Stimulated activated CD8-positive, alpha-beta memory T cell treated with anti-CD3 and anti-CD28 coated beads, Interleukin-7, amount 100 ng/mL, for 24 hours (primary cell): ENCODE data around the gene BIRC2.
"Not testable (repeated sequence)": the region's sequence is repeated elsewhere in the genome, so short reads cannot be mapped to it uniquely, and the experiment has no call there.

Experiments used
- DNase-seq: peaks from one replicate; pipeline ENCODE4 v3.0.0-alpha.2; 2020; ENCODE audit warnings: low read depth

Gene BIRC2

DNA sequence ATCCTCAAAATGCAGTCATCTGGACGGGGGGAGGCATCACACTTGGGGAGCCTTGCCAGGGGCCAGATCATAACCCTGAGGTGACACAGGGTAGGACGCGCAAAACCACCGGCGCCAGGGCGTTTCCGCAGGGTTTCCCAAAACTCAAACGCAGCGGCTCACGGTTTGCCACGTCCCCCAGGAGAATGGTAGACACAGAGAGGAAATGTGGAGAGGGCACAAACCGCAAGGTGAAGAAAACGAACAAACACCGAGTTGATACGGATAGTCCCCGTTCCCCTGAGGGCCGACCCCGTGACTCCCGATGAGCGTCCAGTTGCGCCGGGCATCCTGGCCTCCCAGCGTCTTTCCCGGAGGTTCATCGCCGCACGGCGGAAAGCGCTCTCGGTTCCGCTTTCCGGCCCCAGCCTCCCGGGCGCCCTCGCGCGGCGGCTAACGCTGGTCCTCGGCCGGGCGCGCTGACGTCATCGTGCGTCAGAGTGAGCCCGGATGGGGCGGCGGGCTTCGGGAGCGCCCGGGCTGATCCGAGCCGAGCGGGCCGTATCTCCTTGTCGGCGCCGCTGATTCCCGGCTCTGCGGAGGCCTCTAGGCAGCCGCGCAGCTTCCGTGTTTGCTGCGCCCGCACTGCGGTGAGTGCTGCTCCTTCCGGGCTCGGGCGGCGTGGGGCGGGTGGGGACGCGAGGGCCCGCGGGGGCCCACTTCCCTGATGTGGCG, at the start of gene BIRC2:
Gene BIRC2, plus strand, starts transcription at position 467 of the 714 bp plus-strand sequence. CDS start 2,641 bp downstream, outside the sequence.
- DNase-seq = peak; percentile 83

- not testable (repeated sequence) for DNase-seq
These were observed 46.2 kb upstream of the BIRC2 start for GRCh38 chr11:102300837-102301236.

DNA sequence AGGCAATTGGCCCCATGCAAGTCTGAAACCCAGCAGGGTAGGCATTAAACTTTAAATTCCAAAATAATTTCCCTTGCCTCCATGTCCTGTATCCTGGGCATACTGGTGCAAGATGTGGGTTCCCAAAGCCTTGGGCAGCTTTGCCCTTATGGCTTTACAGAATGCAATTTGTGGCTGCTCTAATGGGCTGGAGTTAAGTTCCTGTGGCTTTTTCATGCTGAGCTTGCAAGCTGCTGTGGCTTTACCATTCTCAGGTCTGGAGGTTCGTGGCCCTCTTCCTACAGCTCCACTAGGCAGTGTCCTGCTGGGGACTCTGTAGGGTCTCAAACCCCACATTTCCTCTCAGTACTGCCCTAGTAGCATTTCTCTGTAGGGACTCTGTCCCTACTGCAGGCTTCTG, 44.8 kb upstream of the BIRC2 start:
- DNase-seq = no peak

DNA sequence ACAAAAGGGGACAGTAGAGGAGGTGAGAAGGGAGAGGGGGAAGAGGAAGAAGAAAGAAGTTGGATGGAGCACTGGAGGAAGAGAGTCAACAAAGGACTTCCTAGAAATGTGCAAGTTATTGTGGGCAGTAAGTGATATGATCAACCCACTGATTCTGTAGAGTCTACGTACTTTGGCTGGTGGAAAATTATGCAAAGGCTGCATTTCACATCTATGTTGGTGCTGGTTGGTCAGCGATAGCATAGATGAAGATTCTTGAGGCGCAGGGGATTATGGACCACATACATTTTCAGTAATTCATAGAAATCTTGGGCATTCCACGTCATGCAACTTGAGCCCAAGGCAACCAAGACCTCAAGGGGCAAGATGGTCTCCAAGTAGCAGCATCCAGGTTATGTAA, 42.3 kb upstream of the BIRC2 start:
- DNase-seq = no peak

GRCh38 chr11:102305352-102306047, 41.5 kb upstream of the BIRC2 start:
- DNase-seq = no peak

DNA sequence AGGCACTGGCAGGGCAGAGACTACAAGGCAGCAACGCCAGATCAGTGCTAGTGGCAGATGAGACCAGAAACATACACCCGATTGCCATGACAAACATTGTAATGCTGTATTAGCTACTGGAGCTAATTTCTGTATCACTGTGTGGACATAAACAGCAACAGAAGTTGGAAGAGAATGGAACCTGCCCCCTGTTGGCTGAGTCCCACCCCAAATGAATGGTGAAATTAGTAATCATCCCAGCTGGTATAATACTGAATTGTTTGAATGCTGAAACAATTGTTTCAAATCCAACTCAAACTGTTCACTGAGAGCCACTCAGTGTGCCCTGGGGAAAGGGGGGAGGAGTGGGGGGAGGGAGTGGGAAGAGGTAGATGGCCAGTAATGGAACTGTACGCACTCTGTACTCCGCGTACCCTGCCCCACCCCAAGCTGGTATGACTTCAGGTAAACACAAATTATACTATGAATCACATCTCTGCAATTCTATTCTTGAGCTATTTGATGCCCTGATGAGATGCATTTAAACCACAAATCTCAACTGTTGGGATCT, 40.9 kb upstream of the BIRC2 start:
- DNase-seq = no peak

GRCh38 chr11:102306817-102307726, 39.9 kb upstream of the BIRC2 start:
- DNase-seq = no peak

DNA sequence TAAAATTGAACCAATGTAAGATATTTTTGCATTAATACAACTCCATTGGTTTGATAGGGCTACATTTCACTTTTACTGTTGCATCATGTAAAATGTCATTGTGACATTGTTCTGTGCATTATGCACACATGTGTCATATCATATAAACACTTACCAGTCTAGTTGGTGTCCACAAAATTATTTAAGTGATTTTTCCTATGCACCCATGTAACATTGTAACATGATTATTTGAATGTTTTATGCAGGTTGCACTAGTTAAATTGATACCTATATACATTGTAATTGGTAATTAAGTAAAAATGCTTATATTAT, 39.3 kb upstream of the BIRC2 start:
- DNase-seq = no peak

- no peak for DNase-seq
These were observed 37.1 kb upstream of the BIRC2 start for GRCh38 chr11:102309621-102310541.

GRCh38 chr11:102312667-102313066, 34.3 kb upstream of the BIRC2 start:
- no peak for DNase-seq

- DNase-seq = no peak
These were observed 33.6 kb upstream of the BIRC2 start for GRCh38 chr11:102313238-102313940.

GRCh38 chr11:102314784-102315183, 32.2 kb upstream of the BIRC2 start:
- DNase-seq = no peak

GRCh38 chr11:102316346-102316904, 30.6 kb upstream of the BIRC2 start:
- no peak for DNase-seq

- peak; percentile 74 for DNase-seq
These were observed 29.8 kb upstream of the BIRC2 start, which contains the start of gene BIRC3 for GRCh38 chr11:102317099-102317767. Gene BIRC3 (plus strand): TSS chr11:102317484. CDS start chr11:102324510, 7,026 bp downstream.

DNA sequence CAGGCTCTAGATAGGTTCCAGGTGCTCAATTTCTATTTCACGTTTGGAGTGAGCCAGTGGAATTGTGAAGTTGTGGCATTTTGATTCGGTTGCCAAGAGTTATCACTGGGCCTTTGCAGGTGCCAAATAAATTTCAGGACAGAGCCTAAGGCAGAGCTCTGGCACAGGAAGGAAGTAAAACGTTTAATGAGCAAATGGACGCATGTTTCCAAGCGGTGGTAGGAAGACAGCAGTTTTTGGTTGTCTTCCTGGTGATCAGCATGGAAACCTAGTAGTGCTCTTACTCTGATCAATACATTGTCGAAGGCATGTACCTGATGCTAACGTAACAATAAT, 29.3 kb upstream of the BIRC2 start:
- DNase-seq = no peak

GRCh38 chr11:102318469-102318868, 28.5 kb upstream of the BIRC2 start:
- DNase-seq = no peak

GRCh38 chr11:102319544-102319943, 27.5 kb upstream of the BIRC2 start:
- DNase-seq = no peak

DNA sequence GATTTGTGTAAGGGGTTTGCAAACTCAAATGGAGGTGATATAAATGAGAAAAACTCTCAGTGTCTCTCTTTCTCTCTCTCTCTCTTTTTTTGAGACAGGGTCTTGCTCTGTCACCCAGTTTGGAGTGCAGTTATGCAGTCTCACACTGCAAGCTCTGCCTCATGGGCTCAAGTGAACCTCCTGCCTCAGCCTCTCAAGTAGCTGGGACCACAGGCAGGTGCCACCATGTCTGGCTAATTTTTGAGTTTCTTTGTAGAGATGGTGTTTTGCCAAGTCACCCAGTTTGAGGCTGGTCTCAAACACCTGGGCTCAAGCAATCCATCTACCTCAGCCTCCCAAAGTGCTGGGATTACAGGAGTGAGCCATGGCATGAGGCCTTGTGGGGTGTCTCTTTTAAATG, 26.8 kb upstream of the BIRC2 start:
- DNase-seq = no peak

- DNase-seq = no peak
These were observed 26.3 kb upstream of the BIRC2 start for GRCh38 chr11:102320679-102321078.

GRCh38 chr11:102322560-102322959, 24.5 kb upstream of the BIRC2 start:
- DNase-seq = no peak
